ENCODE results near the gene RALGPS2.
A peak's percentile ranks its signal among the peaks of the same experiment; 100 is the strongest.

The RALGPS2 gene

GRCh38 chr1:178706432-178706831, 18.6 kb upstream of the RALGPS2 start:
- Histone ChIP-seq H3K4me3 (ENCODE audit: low read length in 2 of 2) (no peak overlapping the region), H4K8ac (ENCODE audit: low read depth, low read length) (no peak overlapping the region), H3K79me1 (ENCODE audit: low read depth, low read length) (no peaks in the 10 kb centered on the region), H3K14ac (ENCODE audit: low read length) (no peak overlapping the region), H3K4ac (ENCODE audit: low read length) (no peak overlapping the region), H4K91ac (ENCODE audit: low read depth, low read length, poor library complexity) (no peak overlapping the region), H3K27me3 (ENCODE audit: control insufficient read depth in 3 of 3, insufficient read depth in 3 of 3, low read depth in 1 of 3, low read length in 3 of 3) (peaks cover 0 to 16% (median 0%) of the 10 kb centered on the region in 3 experiments), H2BK120ac (ENCODE audit: low read depth, low read length) (no peak overlapping the region), H3K9me3 (replicated peaks in 1 of 2; ENCODE audit: control insufficient read depth in 2 of 2, insufficient read depth in 1 of 2, low read depth in 1 of 2, low read length in 2 of 2) (no peaks in the 10 kb centered on the region), H3K18ac (ENCODE audit: low read length) (no peak overlapping the region), H3K4me2 (ENCODE audit: insufficient read depth, low read length, poor library complexity, severe bottlenecking) (no peak overlapping the region), H2BK12ac (ENCODE audit: low read length) (no peak overlapping the region), H2AK5ac (ENCODE audit: low read depth, low read length) (no peak overlapping the region), H3K27ac (replicated peaks; ENCODE audit: low read length) (no peak overlapping the region), H3K4me1 (ENCODE audit: control insufficient read depth in 2 of 2, insufficient read depth in 1 of 2, low read depth in 1 of 2, low read length in 2 of 2) (peaks cover 0 to 2% of the 10 kb centered on the region in 2 donors), H3K36me3 (replicated peaks in 1 of 2; ENCODE audit: control insufficient read depth in 2 of 2, insufficient read depth in 2 of 2, low read length in 2 of 2) (no peaks in the 10 kb centered on the region), H2AFZ (ENCODE audit: low read length) (no peak overlapping the region), H2BK5ac (ENCODE audit: low read length) (no peak overlapping the region), H3K23ac (ENCODE audit: low read depth, low read length, poor library complexity) (no peak overlapping the region), H2BK15ac (ENCODE audit: low read length) (no peak overlapping the region), H3K9ac (ENCODE audit: low read depth, low read length, poor library complexity) (no peak overlapping the region)
- no CpG with 5 or more reads among the region's 2 CpGs for WGBS, 2 donors (ENCODE audit: extremely low coverage in 2 of 2, insufficient read length in 2 of 2, insufficient replicate concordance in 1 of 2)
- no peak for DNase-seq (ENCODE audit: low spot score)

GRCh38 chr1:178713259-178713658, 11.8 kb upstream of the RALGPS2 start:
- H3K9ac ChIP-seq (ENCODE audit: low read depth, low read length, poor library complexity): no peak overlapping the region
- no peak overlapping the region for H3K18ac ChIP-seq (ENCODE audit: low read length)
- no peak overlapping the region for H3K4ac ChIP-seq (ENCODE audit: low read length)
- H3K27me3 ChIP-seq (ENCODE audit: control insufficient read depth in 3 of 3, insufficient read depth in 3 of 3, low read depth in 1 of 3, low read length in 3 of 3): peaks cover 0 to 30% (median 0%) of the 10 kb centered on the region in 3 experiments
- H3K4me3 ChIP-seq (ENCODE audit: low read length in 2 of 2): no peak overlapping the region
- no peak overlapping the region for H3K23ac ChIP-seq (ENCODE audit: low read depth, low read length, poor library complexity)
- no peak overlapping the region for H3K4me2 ChIP-seq (ENCODE audit: insufficient read depth, low read length, poor library complexity, severe bottlenecking)
- no peaks in the 10 kb centered on the region for H3K36me3 ChIP-seq (replicated peaks in 1 of 2; ENCODE audit: control insufficient read depth in 2 of 2, insufficient read depth in 2 of 2, low read length in 2 of 2)
- no peak overlapping the region for H2AFZ ChIP-seq (ENCODE audit: low read length)
- WGBS, 2 donors (ENCODE audit: extremely low coverage in 2 of 2, insufficient read length in 2 of 2, insufficient replicate concordance in 1 of 2): no CpG with 5 or more reads among the region's 2 CpGs
- no peaks in the 10 kb centered on the region for H3K79me1 ChIP-seq (ENCODE audit: low read depth, low read length)
- H2BK15ac ChIP-seq (ENCODE audit: low read length): no peak overlapping the region
- H3K4me1 ChIP-seq (ENCODE audit: control insufficient read depth in 2 of 2, insufficient read depth in 1 of 2, low read depth in 1 of 2, low read length in 2 of 2): no peaks in the 10 kb centered on the region
- H2BK12ac ChIP-seq (ENCODE audit: low read length): no peak overlapping the region
- no peak overlapping the region for H4K91ac ChIP-seq (ENCODE audit: low read depth, low read length, poor library complexity)
- H2AK5ac ChIP-seq (ENCODE audit: low read depth, low read length): no peak overlapping the region
- no peak overlapping the region for H3K27ac ChIP-seq (replicated peaks; ENCODE audit: low read length)
- no peaks in the 10 kb centered on the region for H3K9me3 ChIP-seq (replicated peaks in 1 of 2; ENCODE audit: control insufficient read depth in 2 of 2, insufficient read depth in 1 of 2, low read depth in 1 of 2, low read length in 2 of 2)
- H3K14ac ChIP-seq (ENCODE audit: low read length): no peak overlapping the region
- no peak overlapping the region for H4K8ac ChIP-seq (ENCODE audit: low read depth, low read length)
- no peak overlapping the region for H2BK5ac ChIP-seq (ENCODE audit: low read length)
- no peak for DNase-seq (ENCODE audit: low spot score)
- no peak overlapping the region for H2BK120ac ChIP-seq (ENCODE audit: low read depth, low read length)

- DNase-seq (ENCODE audit: low spot score): no peak
- H2BK5ac ChIP-seq (ENCODE audit: low read length): no peak overlapping the region
- no CpG with 5 or more reads among the region's 4 CpGs for WGBS, 2 donors (ENCODE audit: extremely low coverage in 2 of 2, insufficient read length in 2 of 2, insufficient replicate concordance in 1 of 2)
- H2AK5ac ChIP-seq (ENCODE audit: low read depth, low read length): no peak overlapping the region
- no peak overlapping the region for H2BK12ac ChIP-seq (ENCODE audit: low read length)
- no peak overlapping the region for H3K4ac ChIP-seq (ENCODE audit: low read length)
- H3K9me3 ChIP-seq (replicated peaks in 1 of 2; ENCODE audit: control insufficient read depth in 2 of 2, insufficient read depth in 1 of 2, low read depth in 1 of 2, low read length in 2 of 2): no peaks in the 10 kb centered on the region
- H3K36me3 ChIP-seq (replicated peaks in 1 of 2; ENCODE audit: control insufficient read depth in 2 of 2, insufficient read depth in 2 of 2, low read length in 2 of 2): no peaks in the 10 kb centered on the region
- H3K27me3 ChIP-seq (ENCODE audit: control insufficient read depth in 3 of 3, insufficient read depth in 3 of 3, low read depth in 1 of 3, low read length in 3 of 3): peaks cover 0 to 30% (median 0%) of the 10 kb centered on the region in 3 experiments
- H3K79me1 ChIP-seq (ENCODE audit: low read depth, low read length): no peaks in the 10 kb centered on the region
- no peak overlapping the region for H2AFZ ChIP-seq (ENCODE audit: low read length)
- H4K8ac ChIP-seq (ENCODE audit: low read depth, low read length): no peak overlapping the region
- no peak overlapping the region for H3K23ac ChIP-seq (ENCODE audit: low read depth, low read length, poor library complexity)
- no peak overlapping the region for H3K9ac ChIP-seq (ENCODE audit: low read depth, low read length, poor library complexity)
- no peaks in the 10 kb centered on the region for H3K4me1 ChIP-seq (ENCODE audit: control insufficient read depth in 2 of 2, insufficient read depth in 1 of 2, low read depth in 1 of 2, low read length in 2 of 2)
- H3K4me3 ChIP-seq (ENCODE audit: low read length in 2 of 2): no peak overlapping the region
- H2BK15ac ChIP-seq (ENCODE audit: low read length): no peak overlapping the region
- no peak overlapping the region for H2BK120ac ChIP-seq (ENCODE audit: low read depth, low read length)
- no peak overlapping the region for H3K18ac ChIP-seq (ENCODE audit: low read length)
- H3K14ac ChIP-seq (ENCODE audit: low read length): peak overlapping the region; percentile 56
- H3K4me2 ChIP-seq (ENCODE audit: insufficient read depth, low read length, poor library complexity, severe bottlenecking): no peak overlapping the region
- no peak overlapping the region for H4K91ac ChIP-seq (ENCODE audit: low read depth, low read length, poor library complexity)
- H3K27ac ChIP-seq (replicated peaks; ENCODE audit: low read length): no peak overlapping the region
Measured at GRCh38 chr1:178714453-178714852, 10.6 kb upstream of the RALGPS2 start.

DNA sequence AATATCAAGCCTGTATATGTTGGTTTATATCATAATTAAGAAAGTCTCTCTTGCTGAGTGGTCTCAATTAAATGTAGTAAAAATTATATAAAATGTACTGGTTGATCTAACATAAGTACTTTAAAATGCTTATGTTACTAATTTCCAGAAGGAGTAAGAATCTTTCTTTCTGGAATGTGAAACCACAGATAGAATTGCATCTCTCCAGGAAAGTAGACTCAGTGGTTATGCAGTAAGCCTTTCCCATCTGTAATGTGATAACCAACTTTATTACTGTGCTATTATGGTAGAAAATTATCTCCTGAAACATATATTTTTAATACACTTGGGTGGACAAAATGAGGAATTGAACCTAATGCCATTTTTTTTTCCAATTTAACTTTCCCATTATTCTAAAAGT, 8.9 kb upstream of the RALGPS2 start:
- no peak overlapping the region for H2BK15ac ChIP-seq (ENCODE audit: low read length)
- no peak overlapping the region for H2BK5ac ChIP-seq (ENCODE audit: low read length)
- peaks cover 0 to 14% (median 0%) of the 10 kb centered on the region in 3 experiments for H3K27me3 ChIP-seq (ENCODE audit: control insufficient read depth in 3 of 3, insufficient read depth in 3 of 3, low read depth in 1 of 3, low read length in 3 of 3)
- no peak overlapping the region for H4K91ac ChIP-seq (ENCODE audit: low read depth, low read length, poor library complexity)
- H2BK120ac ChIP-seq (ENCODE audit: low read depth, low read length): no peak overlapping the region
- no peak overlapping the region for H3K27ac ChIP-seq (replicated peaks; ENCODE audit: low read length)
- H3K4me3 ChIP-seq (ENCODE audit: low read length in 2 of 2): no peak overlapping the region
- no peaks in the 10 kb centered on the region for H3K36me3 ChIP-seq (replicated peaks in 1 of 2; ENCODE audit: control insufficient read depth in 2 of 2, insufficient read depth in 2 of 2, low read length in 2 of 2)
- no peak overlapping the region for H2BK12ac ChIP-seq (ENCODE audit: low read length)
- H2AFZ ChIP-seq (ENCODE audit: low read length): no peak overlapping the region
- no peak overlapping the region for H3K4ac ChIP-seq (ENCODE audit: low read length)
- H3K79me1 ChIP-seq (ENCODE audit: low read depth, low read length): no peaks in the 10 kb centered on the region
- H2AK5ac ChIP-seq (ENCODE audit: low read depth, low read length): no peak overlapping the region
- no peaks in the 10 kb centered on the region for H3K9me3 ChIP-seq (replicated peaks in 1 of 2; ENCODE audit: control insufficient read depth in 2 of 2, insufficient read depth in 1 of 2, low read depth in 1 of 2, low read length in 2 of 2)
- H3K9ac ChIP-seq (ENCODE audit: low read depth, low read length, poor library complexity): no peak overlapping the region
- DNase-seq (ENCODE audit: low spot score): no peak
- no peak overlapping the region for H3K4me2 ChIP-seq (ENCODE audit: insufficient read depth, low read length, poor library complexity, severe bottlenecking)
- H3K18ac ChIP-seq (ENCODE audit: low read length): no peak overlapping the region
- no peaks in the 10 kb centered on the region for H3K4me1 ChIP-seq (ENCODE audit: control insufficient read depth in 2 of 2, insufficient read depth in 1 of 2, low read depth in 1 of 2, low read length in 2 of 2)
- H3K14ac ChIP-seq (ENCODE audit: low read length): no peak overlapping the region
- no peak overlapping the region for H3K23ac ChIP-seq (ENCODE audit: low read depth, low read length, poor library complexity)
- no peak overlapping the region for H4K8ac ChIP-seq (ENCODE audit: low read depth, low read length)
